T follicular helper cell (primary cell): ENCODE data around the gene TCF19.

ENCODE experiments used
- DNase-seq: peaks from one replicate; pipeline ENCODE4 v3.0.0-alpha.2; 2020; ENCODE audit warnings: low read depth

Gene TCF19

GRCh38 chr6:31126396-31127175 lies 31.8 kb upstream of the TCF19 start:
- no peak for DNase-seq

GRCh38 chr6:31128093-31128676 lies 30.2 kb upstream of the TCF19 start:
- DNase-seq = peak; percentile 62

GRCh38 chr6:31129130-31129529 lies 29.3 kb upstream of the TCF19 start:
- DNase-seq = no peak

GRCh38 chr6:31130751-31131150 lies 27.6 kb upstream of the TCF19 start:
- DNase-seq = no peak

- DNase-seq = no peak
These were observed 26.8 kb upstream of the TCF19 start for GRCh38 chr6:31131595-31131994.

- no peak for DNase-seq
These were observed 25.6 kb upstream of the TCF19 start for GRCh38 chr6:31132806-31133205.

GRCh38 chr6:31135710-31136109 lies 22.7 kb upstream of the TCF19 start:
- no peak for DNase-seq

GRCh38 chr6:31138982-31139381 lies 19.4 kb upstream of the TCF19 start, which contains the start of gene PSORS1C2:
Gene PSORS1C2, minus strand, starts transcription at chr6:31139066. Its CDS starts 40 bp downstream, at chr6:31139026.
- no peak for DNase-seq

GRCh38 chr6:31139599-31139998 lies 18.8 kb upstream of the TCF19 start:
- no peak for DNase-seq

- DNase-seq = no peak
These were observed 17.7 kb upstream of the TCF19 start for GRCh38 chr6:31140643-31141042.

GRCh38 chr6:31142361-31142761 lies 16.0 kb upstream of the TCF19 start:
- no peak for DNase-seq

- no peak for DNase-seq
These were observed 15.2 kb upstream of the TCF19 start for GRCh38 chr6:31143148-31143547.

- DNase-seq = no peak
These were observed 14.0 kb upstream of the TCF19 start for GRCh38 chr6:31144296-31144969.

GRCh38 chr6:31144970-31145340 lies 13.4 kb upstream of the TCF19 start:
- no peak for DNase-seq

GRCh38 chr6:31145386-31145785 lies 13.0 kb upstream of the TCF19 start:
- DNase-seq = no peak

GRCh38 chr6:31149827-31150447 lies 8.5 kb upstream of the TCF19 start:
- no peak for DNase-seq

- no peak for DNase-seq
These were observed 5.6 kb upstream of the TCF19 start for GRCh38 chr6:31152781-31153180.

GRCh38 chr6:31154436-31154835 lies 4.0 kb upstream of the TCF19 start:
- no peak for DNase-seq

GRCh38 chr6:31156641-31157040 lies 1.7 kb upstream of the TCF19 start:
- no peak for DNase-seq

GRCh38 chr6:31157513-31158139 lies 763 bp upstream of the TCF19 start, which contains the start of gene CCHCR1:
Gene CCHCR1, minus strand, starts transcription at chr6:31157802. Its CDS starts 202 bp downstream, at chr6:31157600.
- no peak for DNase-seq

- no peak for DNase-seq
These were observed 770 bp downstream of the TCF19 start for GRCh38 chr6:31158863-31159855.
